Measurements from ENCODE around the gene KIFC3.
"Not testable (repeated sequence)": the region's sequence is repeated elsewhere in the genome, so short reads cannot be mapped to it uniquely, and the experiment has no call there.

- not testable (repeated sequence) for TF ChIP-seq CTCF (conservative IDR thresholded peaks at IDR 0.05; ENCODE audit: low read depth, low read length); EZH2 (IDR thresholded peaks at IDR 0.05; ENCODE audit: low read length, unreplicated experiment)
Measured at GRCh38 chr16:57746316-57746715, 56.0 kb downstream of the KIFC3 start.

Measured in PC-3 (cell line).